ENCODE results near the gene VPS25. TPM values are rescaled to one million over a fixed set of nuclear protein-coding genes. Genes with fewer than 3 reads are reported as not detected.
A peak's percentile ranks its signal among the peaks of the same experiment; 100 is the strongest.

Gene VPS25
- total RNA-seq, 2 experiments from 2014 or later, result 57.5 to 58.6 TPM

- Mint-ChIP-seq H3K27ac (no peak overlapping the region), H3K36me3 (peaks cover 41% of the 10 kb centered on the region), H3K4me1 (ENCODE audit: low read depth) (peaks cover 26% of the 10 kb centered on the region), H3K4me3 (no peak overlapping the region), H3K27me3 (no peaks in the 10 kb centered on the region), H3K9me3 (no peaks in the 10 kb centered on the region)
- no peak for DNase-seq
- intact Hi-C loops (cut with micrococcal nuclease), result loop anchor here (5.0 to 10.0 kb wide), 2 partner anchors 116 to 244 kb away; partner anchors contain the start of gene PSMC3IP
- ChIA-PET POLR2A (no interaction called here), CTCF (interaction anchor here (1.2 to 3.8 kb wide), 6 partner anchors 11 to 243 kb away, joined by 3 to 14 read pairs (median 4); partner anchors contain the start of genes IFI35 and PSMC3IP)
Measured at GRCh38 chr17:42821176-42821575, 47.9 kb downstream of the VPS25 start.

- CTCF ChIA-PET, result interaction anchor here (0.5 kb wide), 1 partner anchor 171 kb away, joined by 3 read pairs; the partner anchor contains the start of gene RPL27
- intact Hi-C loops (cut with micrococcal nuclease), result loop anchor here (10.0 kb wide), 1 partner anchor 123 kb away; no protein-coding TSS in a partner anchor
Measured at GRCh38 chr17:42827472-42827871, 54.2 kb downstream of the VPS25 start.

More at GRCh38 chr17:42827472-42827871, 54.2 kb downstream of the VPS25 start:
- no peak for DNase-seq
- POLR2A ChIA-PET, result no interaction called here
- H3K36me3 Mint-ChIP-seq, result peaks cover 5% of the 10 kb centered on the region
- H3K27ac Mint-ChIP-seq, result no peak overlapping the region
- H3K4me1 Mint-ChIP-seq (ENCODE audit: low read depth), result peaks cover 22% of the 10 kb centered on the region
- H3K4me3 Mint-ChIP-seq, result no peak overlapping the region
- H3K27me3 Mint-ChIP-seq, result no peaks in the 10 kb centered on the region
- no peaks in the 10 kb centered on the region for H3K9me3 Mint-ChIP-seq

Small RNAs within 50 kb of the gene (microRNA-seq; reads per million reads assigned to microRNA genes)
- gene MIR6781 (ENCODE audit: borderline microRNAs expressed, borderline number of aligned reads, borderline replicate concordance), result 3.9 reads per million, percentile 5 among the genes with 10 or more reads in this experiment

Other genes with a start within 250 kb of the VPS25 start
- gene NAGLU, start 237.2 kb upstream of the VPS25 start, total RNA-seq, result 10 to 100 TPM; 12.2 to 13.9 TPM
- gene HSD17B1, start 220.5 kb upstream of the VPS25 start, total RNA-seq, result under 1 TPM; 0.44 to 0.52 TPM
- gene COASY, start 211.3 kb upstream of the VPS25 start, total RNA-seq, result 100 to 1,000 TPM in 1 of 2 experiments, 10 to 100 TPM in 1; 92.8 to 103 TPM
- 10 to 100 TPM; 38.4 to 39.7 TPM for gene MLX, start 206.3 kb upstream of the VPS25 start, total RNA-seq
- 10 to 100 TPM; 26.4 to 29.4 TPM for gene PSMC3IP, start 195.7 kb upstream of the VPS25 start, total RNA-seq
- 10 to 100 TPM; 33.7 to 35.3 TPM for gene RETREG3, start 164.1 kb upstream of the VPS25 start, total RNA-seq
- 100 to 1,000 TPM in 1 of 2 experiments, 10 to 100 TPM in 1; 92.6 to 101 TPM for gene TUBG1, start 163.8 kb upstream of the VPS25 start, total RNA-seq
- 10 to 100 TPM in 1 of 2 experiments, 1 to 10 TPM in 1; 9.3 to 10.1 TPM for gene TUBG2, start 114.2 kb upstream of the VPS25 start, total RNA-seq
- gene PLEKHH3, start 96.5 kb upstream of the VPS25 start, total RNA-seq, result 1 to 10 TPM; 1.1 to 1.2 TPM
- gene CCR10, start 91.6 kb upstream of the VPS25 start, total RNA-seq, result under 1 TPM; 0.38 to 0.65 TPM
- gene CNTNAP1, start 90.9 kb upstream of the VPS25 start, total RNA-seq, result 1 to 10 TPM; 1.8 to 1.9 TPM
- 10 to 100 TPM; 29.7 to 33.9 TPM for gene EZH1, start 28.4 kb upstream of the VPS25 start, total RNA-seq
- not detected for gene RAMP2, start 12.2 kb upstream of the VPS25 start, total RNA-seq
- gene WNK4, start 7.2 kb downstream of the VPS25 start, total RNA-seq, result under 1 TPM; 0.10 to 0.15 TPM
- gene COA3, start 25.3 kb downstream of the VPS25 start, total RNA-seq, result 10 to 100 TPM; 31.8 to 36.6 TPM
- not detected for gene CNTD1, start 25.4 kb downstream of the VPS25 start, total RNA-seq
- gene BECN1, start 50.8 kb downstream of the VPS25 start, total RNA-seq, result 10 to 100 TPM; 72.7 to 77.4 TPM
- gene PSME3, start 59.9 kb downstream of the VPS25 start, total RNA-seq, result 100 to 1,000 TPM; 111 to 116 TPM
- gene AOC2, start 71.1 kb downstream of the VPS25 start, total RNA-seq, result 1 to 10 TPM; 1.7 to 2.0 TPM
- 1 to 10 TPM; 1.6 to 2.0 TPM for gene AOC3, start 77.8 kb downstream of the VPS25 start, total RNA-seq
- gene G6PC1, start 127.3 kb downstream of the VPS25 start, total RNA-seq, result not detected
- gene AARSD1, start 191.0 kb downstream of the VPS25 start, total RNA-seq, result 10 to 100 TPM; 38.7 to 43.1 TPM
- under 1 TPM; 0.53 to 0.64 TPM for gene PTGES3L, start 206.6 kb downstream of the VPS25 start, total RNA-seq
- 10 to 100 TPM in 1 of 2 experiments, 1 to 10 TPM in 1; 10.0 to 11.5 TPM for gene RUNDC1, start 207.1 kb downstream of the VPS25 start, total RNA-seq
- gene RPL27, start 225.0 kb downstream of the VPS25 start, total RNA-seq, result 1,000 to 10,000 TPM; 1,552 to 1,589 TPM
- 10 to 100 TPM; 66.0 to 68.6 TPM for gene IFI35, start 233.3 kb downstream of the VPS25 start, total RNA-seq
- gene VAT1, start 248.9 kb downstream of the VPS25 start, total RNA-seq, result 10 to 100 TPM; 45.3 to 49.6 TPM